Caco-2 (cell line): ENCODE data around the gene SMIM38. TPM values are rescaled to one million over a fixed set of nuclear protein-coding genes. Genes with fewer than 3 reads are reported as not detected.
A peak's percentile ranks its signal among the peaks of the same experiment; 100 is the strongest.

Source experiments
- BruUV-seq: library from RNA; stranded (reverse); fragments of 400-500 nt; replicated peaks from 2 replicates; lab custom pipeline; 2021; lab: Mats Ljungman, UMichigan
- CTCF ChIA-PET: fragments of 300-600 bp; sonication (Branson Sonifier 250); formaldehyde crosslinking; loops from one replicate; lab custom pipeline; 2022; ENCODE audit warnings: antibody characterized with exemption; lab: Charles Lee
- POLR2A ChIA-PET: fragments of 300-600 bp; sonication (Branson Sonifier 250); formaldehyde crosslinking; loops from one replicate; lab custom pipeline; 2022; ENCODE audit warnings: antibody characterized with exemption; lab: Charles Lee
- DNase-seq, 2 experiments: peaks; one replicate each; pipeline versions ENCODE4 v3.0.0 to v3.0.0-alpha.2; 2020 to 2022
- H3K27me3 ChIP-seq: replicated peaks from 2 replicates; pipeline ENCODE4 v1.6.0; 2011; ENCODE audit warnings: low read length; ENCODE audit not compliant: control insufficient read depth, insufficient read depth
- H3K36me3 ChIP-seq: 2 replicates; pipeline ENCODE4 v1.5.1; 2011; ENCODE audit warnings: low read length; ENCODE audit not compliant: control insufficient read depth, insufficient read depth
- H3K4me1 ChIP-seq: fragments of 250-450 bp; sonication (Bioruptor Pico); 2 replicates; pipeline ENCODE4 v1.5.1; 2020; ENCODE audit warnings: mild to moderate bottlenecking
- H3K4me3 ChIP-seq: 2 replicates; pipeline ENCODE4 v1.5.1; 2011; ENCODE audit warnings: low read depth, mild to moderate bottlenecking, control low read depth, low read length
- H3K9me3 ChIP-seq: fragments of 250-450 bp; sonication (Bioruptor Pico); 2 replicates; pipeline ENCODE4 v1.5.1; 2020; ENCODE audit warnings: mild to moderate bottlenecking, moderate library complexity
- H3K27ac Mint-ChIP-seq: one replicate; pipeline ENCODE4 v1.8.0; 2022; ENCODE audit warnings: mixed read lengths; ENCODE audit not compliant: unreplicated experiment
- H3K27me3 Mint-ChIP-seq: one replicate; pipeline ENCODE4 v1.8.0; 2022; ENCODE audit warnings: mixed read lengths; ENCODE audit not compliant: insufficient read depth, unreplicated experiment
- H3K36me3 Mint-ChIP-seq: one replicate; pipeline ENCODE4 v1.8.0; 2022; ENCODE audit warnings: mild to moderate bottlenecking, mixed read lengths; ENCODE audit not compliant: insufficient read depth, unreplicated experiment
- H3K4me1 Mint-ChIP-seq: one replicate; pipeline ENCODE4 v1.8.0; 2022; ENCODE audit warnings: low read depth, mixed read lengths; ENCODE audit not compliant: unreplicated experiment
- H3K4me3 Mint-ChIP-seq: one replicate; pipeline ENCODE4 v1.8.0; 2022; ENCODE audit warnings: mild to moderate bottlenecking, moderate library complexity, mixed read lengths; ENCODE audit not compliant: unreplicated experiment
- H3K9me3 Mint-ChIP-seq: one replicate; pipeline ENCODE4 v1.8.0; 2022; ENCODE audit warnings: mixed read lengths; ENCODE audit not compliant: unreplicated experiment
- intact Hi-C: fragments of 100-400 bp; cut with micrococcal nuclease; formaldehyde crosslinking; loops from one replicate; pipeline ENCODE4 v1.10.0; 2022; ENCODE audit not compliant: unreplicated experiment
- total RNA-seq: library from RNA; stranded (reverse); gene quantifications from 2 replicates; pipeline ENCODE4 v1.2.3, GENCODE V29; 2022
- TF ChIP-seq, protein P1 (sequence below), 2 experiments: fragments of 200-600 bp in 1 of 2; IDR thresholded peaks; 1 replicate in 1 of 2; 2 replicates in 1 of 2; pipeline versions ENCODE4 v1.5.1 to v1.8.0; 2011 to 2022; ENCODE audit warnings: antibody characterized with exemption in 1 of 2, control low read depth in 1 of 2, inconsistent platforms in 1 of 2, low read depth in 1 of 2, low read length in 1 of 2, mild to moderate bottlenecking in 1 of 2, moderate library complexity in 1 of 2; ENCODE audit not compliant: insufficient read depth in 1 of 2, severe bottlenecking in 1 of 2, unreplicated experiment in 1 of 2

The SMIM38 gene
- total RNA-seq, 1 experiment from 2014 or later = 0.66 TPM

DNA sequence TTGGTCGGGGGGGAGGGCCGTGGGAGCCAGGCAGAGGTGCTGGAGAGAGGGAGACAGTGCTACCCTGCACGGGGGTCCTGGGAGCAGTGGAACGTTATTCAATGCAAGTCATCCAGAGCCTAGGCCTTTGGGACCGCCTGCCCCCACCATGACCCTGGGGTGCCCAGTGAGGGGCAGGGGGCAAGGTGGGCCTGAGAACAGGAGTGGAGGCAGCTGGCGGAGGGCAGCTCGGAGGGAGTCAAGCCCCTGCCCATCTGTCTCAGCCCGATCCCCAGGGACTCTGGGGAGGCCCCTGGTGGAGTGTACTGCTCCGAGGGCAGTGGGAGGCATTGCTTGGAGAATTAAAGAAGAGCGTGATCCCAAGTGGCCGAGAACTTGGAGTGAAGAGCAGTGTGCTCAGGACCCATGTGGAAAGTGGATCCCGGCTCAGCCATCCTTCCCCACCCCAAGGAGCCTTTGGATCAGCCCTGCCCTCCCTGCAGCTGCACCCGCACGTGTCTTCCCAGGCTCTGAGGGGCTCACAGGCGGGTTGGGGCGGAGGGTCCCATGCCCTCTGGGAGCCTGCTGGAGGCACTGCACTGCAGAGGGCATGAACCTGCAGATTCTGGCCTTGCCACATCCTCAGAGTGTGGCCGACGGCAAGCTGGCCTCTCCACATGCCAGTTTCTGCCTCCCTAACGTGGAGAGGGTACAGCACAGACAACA is 34.0 kb upstream of the SMIM38 start:
- peak in 1 of 2 experiments; percentile 46 for DNase-seq
- no peaks in the 10 kb centered on the region for H3K27me3 Mint-ChIP-seq
- H3K9me3 Mint-ChIP-seq = peaks cover 17% of the 10 kb centered on the region
- TF ChIP-seq, protein P1, sequence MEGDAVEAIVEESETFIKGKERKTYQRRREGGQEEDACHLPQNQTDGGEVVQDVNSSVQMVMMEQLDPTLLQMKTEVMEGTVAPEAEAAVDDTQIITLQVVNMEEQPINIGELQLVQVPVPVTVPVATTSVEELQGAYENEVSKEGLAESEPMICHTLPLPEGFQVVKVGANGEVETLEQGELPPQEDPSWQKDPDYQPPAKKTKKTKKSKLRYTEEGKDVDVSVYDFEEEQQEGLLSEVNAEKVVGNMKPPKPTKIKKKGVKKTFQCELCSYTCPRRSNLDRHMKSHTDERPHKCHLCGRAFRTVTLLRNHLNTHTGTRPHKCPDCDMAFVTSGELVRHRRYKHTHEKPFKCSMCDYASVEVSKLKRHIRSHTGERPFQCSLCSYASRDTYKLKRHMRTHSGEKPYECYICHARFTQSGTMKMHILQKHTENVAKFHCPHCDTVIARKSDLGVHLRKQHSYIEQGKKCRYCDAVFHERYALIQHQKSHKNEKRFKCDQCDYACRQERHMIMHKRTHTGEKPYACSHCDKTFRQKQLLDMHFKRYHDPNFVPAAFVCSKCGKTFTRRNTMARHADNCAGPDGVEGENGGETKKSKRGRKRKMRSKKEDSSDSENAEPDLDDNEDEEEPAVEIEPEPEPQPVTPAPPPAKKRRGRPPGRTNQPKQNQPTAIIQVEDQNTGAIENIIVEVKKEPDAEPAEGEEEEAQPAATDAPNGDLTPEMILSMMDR (IDR thresholded peaks at IDR 0.05; ENCODE audit: insufficient read depth in 1 of 2, low read depth in 1 of 2, low read length in 1 of 2, severe bottlenecking in 1 of 2, unreplicated experiment in 1 of 2) = no peak
- no peak overlapping the region for H3K4me3 Mint-ChIP-seq
- intact Hi-C loops = loop anchor here (2.0 to 5.0 kb wide), 4 partner anchors 19 to 517 kb away; no protein-coding TSS in a partner anchor
- peaks cover 10% of the 10 kb centered on the region for H3K36me3 Mint-ChIP-seq
- no peaks in the 10 kb centered on the region; the same call in none of the 2 replicates for H3K36me3 ChIP-seq
- H3K4me3 ChIP-seq = no peak overlapping the region
- peaks cover 4% of the 10 kb centered on the region; the same call in 1 of the 2 replicates for H3K9me3 ChIP-seq
- H3K4me1 ChIP-seq = peaks cover 35% of the 10 kb centered on the region
- no TSS peak for BruUV-seq
- no peaks in the 10 kb centered on the region for H3K27me3 ChIP-seq
- POLR2A ChIA-PET = interaction anchor here (1.6 kb wide), 1 partner anchor 10 kb away, joined by 10 read pairs; no protein-coding TSS in a partner anchor
- H3K4me1 Mint-ChIP-seq = peaks cover 47% of the 10 kb centered on the region
- CTCF ChIA-PET = interaction anchor here (1.6 kb wide), 1 partner anchor 15 kb away, joined by 4 read pairs; no protein-coding TSS in a partner anchor
- peak overlapping the region; percentile 97 for H3K27ac Mint-ChIP-seq

DNA sequence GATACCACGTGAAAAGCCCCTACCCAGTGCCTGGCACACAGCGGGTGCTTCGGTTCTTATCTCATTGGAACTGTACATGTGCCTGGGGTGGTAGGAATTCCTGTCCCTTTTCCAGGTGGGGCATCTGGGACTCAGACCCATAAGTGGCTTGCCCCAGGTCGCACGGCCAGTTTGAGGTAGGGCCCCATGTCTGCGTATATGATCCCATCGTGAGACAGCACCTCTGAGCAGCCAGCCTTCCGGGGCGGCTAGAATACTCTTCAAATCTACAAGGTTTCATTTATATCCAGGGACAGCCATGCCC is 33.5 kb upstream of the SMIM38 start:
- CTCF ChIA-PET = interaction anchor here (0.6 to 2.3 kb wide), 7 partner anchors 10 to 662 kb away, joined by 3 to 71 read pairs (median 4); partner anchors contain the start of gene PPP6R3
- intact Hi-C loops = loop anchor here (2.0 to 5.0 kb wide), 4 partner anchors 19 to 517 kb away; no protein-coding TSS in a partner anchor

More for the DNA sequence above, 33.5 kb upstream of the SMIM38 start:
- H3K4me1 ChIP-seq = peaks cover 35% of the 10 kb centered on the region
- Mint-ChIP-seq H3K27ac (peak overlapping the region; percentile 97), H3K9me3 (peaks cover 17% of the 10 kb centered on the region), H3K27me3 (no peaks in the 10 kb centered on the region), H3K4me1 (peaks cover 45% of the 10 kb centered on the region), H3K36me3 (peaks cover 10% of the 10 kb centered on the region), H3K4me3 (peak overlapping the region; percentile 76)
- TF ChIP-seq, protein P1 (IDR thresholded peaks at IDR 0.05; ENCODE audit: insufficient read depth in 1 of 2, low read depth in 1 of 2, low read length in 1 of 2, severe bottlenecking in 1 of 2, unreplicated experiment in 1 of 2) = no peak
- H3K36me3 ChIP-seq = no peaks in the 10 kb centered on the region; the same call in none of the 2 replicates
- no peak for DNase-seq
- TSS peak; percentile 96 for BruUV-seq
- H3K9me3 ChIP-seq = peaks cover 4% of the 10 kb centered on the region; the same call in 1 of the 2 replicates
- no peaks in the 10 kb centered on the region for H3K27me3 ChIP-seq
- H3K4me3 ChIP-seq = no peak overlapping the region
- POLR2A ChIA-PET = interaction anchor here (0.8 to 1.6 kb wide), 4 partner anchors 9 to 321 kb away, joined by 3 to 10 read pairs (median 5); no protein-coding TSS in a partner anchor
